ENCODE results near the gene PLCXD3. TPM values are rescaled to one million over a fixed set of nuclear protein-coding genes. Genes with fewer than 3 reads are reported as not detected.

The PLCXD3 gene
- total and polyA plus RNA-seq, 9 of the 15 experiments (the other 6 are each of a cell fraction or from before 2014, with no cell fraction given) = not detected

DNA sequence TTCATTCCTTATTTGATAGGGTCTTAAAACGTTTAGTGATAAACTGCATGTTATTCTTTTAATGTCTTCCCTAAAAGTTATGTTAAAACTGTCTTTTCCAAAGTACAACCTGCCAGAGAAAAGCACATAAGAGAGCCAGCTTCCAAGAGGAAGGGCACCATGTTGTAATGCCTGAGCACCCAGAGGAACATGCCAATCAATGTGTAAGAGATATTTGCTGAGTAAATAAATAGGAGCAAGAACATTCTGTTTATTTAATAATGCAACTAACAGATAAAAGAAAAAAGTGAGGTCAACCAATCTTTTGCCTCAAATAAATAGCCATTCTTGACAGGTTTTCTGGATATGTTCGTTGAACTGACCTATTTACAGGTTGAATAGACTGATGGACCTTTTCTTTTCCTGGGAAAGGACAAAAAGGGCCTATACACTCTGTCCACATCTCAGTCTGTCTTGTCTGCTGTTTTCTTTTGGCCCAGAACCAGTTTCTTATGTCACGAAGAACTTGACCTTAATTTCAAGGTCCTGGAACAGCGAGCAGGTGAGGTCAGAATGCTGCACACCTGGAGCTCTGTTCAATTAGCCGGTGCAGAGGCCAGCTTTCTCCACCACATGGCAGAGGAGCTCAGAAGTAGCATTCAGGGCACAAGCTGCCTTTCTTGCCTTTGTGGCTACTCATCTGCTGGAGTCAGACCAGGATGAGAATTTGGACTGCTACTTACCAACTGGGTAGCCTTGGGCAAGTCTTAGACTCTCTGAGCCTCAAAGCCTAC, 77.7 kb downstream of the PLCXD3 start (continued):
- TF ChIP-seq CEBPB (tag; IDR thresholded peaks at IDR 0.05) = no peak
- TF ChIP-seq, protein P1, sequence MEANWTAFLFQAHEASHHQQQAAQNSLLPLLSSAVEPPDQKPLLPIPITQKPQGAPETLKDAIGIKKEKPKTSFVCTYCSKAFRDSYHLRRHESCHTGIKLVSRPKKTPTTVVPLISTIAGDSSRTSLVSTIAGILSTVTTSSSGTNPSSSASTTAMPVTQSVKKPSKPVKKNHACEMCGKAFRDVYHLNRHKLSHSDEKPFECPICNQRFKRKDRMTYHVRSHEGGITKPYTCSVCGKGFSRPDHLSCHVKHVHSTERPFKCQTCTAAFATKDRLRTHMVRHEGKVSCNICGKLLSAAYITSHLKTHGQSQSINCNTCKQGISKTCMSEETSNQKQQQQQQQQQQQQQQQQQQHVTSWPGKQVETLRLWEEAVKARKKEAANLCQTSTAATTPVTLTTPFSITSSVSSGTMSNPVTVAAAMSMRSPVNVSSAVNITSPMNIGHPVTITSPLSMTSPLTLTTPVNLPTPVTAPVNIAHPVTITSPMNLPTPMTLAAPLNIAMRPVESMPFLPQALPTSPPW (CRISPR knock-in tag; IDR thresholded peaks at IDR 0.05) = no peak
- TF ChIP-seq DPF2 (IDR thresholded peaks at IDR 0.05) = no peak
- TF ChIP-seq ETV6 (IDR thresholded peaks at IDR 0.05; ENCODE audit: borderline replicate concordance in 1 of 2, low read depth in 2 of 2, low read length in 1 of 2) = no peak
- TF ChIP-seq ETV6 (CRISPR knock-in tag; IDR thresholded peaks at IDR 0.05; ENCODE audit: borderline replicate concordance) = no peak
- no peak for TF ChIP-seq EHMT2 (IDR thresholded peaks at IDR 0.05)
- TF ChIP-seq, protein P2, sequence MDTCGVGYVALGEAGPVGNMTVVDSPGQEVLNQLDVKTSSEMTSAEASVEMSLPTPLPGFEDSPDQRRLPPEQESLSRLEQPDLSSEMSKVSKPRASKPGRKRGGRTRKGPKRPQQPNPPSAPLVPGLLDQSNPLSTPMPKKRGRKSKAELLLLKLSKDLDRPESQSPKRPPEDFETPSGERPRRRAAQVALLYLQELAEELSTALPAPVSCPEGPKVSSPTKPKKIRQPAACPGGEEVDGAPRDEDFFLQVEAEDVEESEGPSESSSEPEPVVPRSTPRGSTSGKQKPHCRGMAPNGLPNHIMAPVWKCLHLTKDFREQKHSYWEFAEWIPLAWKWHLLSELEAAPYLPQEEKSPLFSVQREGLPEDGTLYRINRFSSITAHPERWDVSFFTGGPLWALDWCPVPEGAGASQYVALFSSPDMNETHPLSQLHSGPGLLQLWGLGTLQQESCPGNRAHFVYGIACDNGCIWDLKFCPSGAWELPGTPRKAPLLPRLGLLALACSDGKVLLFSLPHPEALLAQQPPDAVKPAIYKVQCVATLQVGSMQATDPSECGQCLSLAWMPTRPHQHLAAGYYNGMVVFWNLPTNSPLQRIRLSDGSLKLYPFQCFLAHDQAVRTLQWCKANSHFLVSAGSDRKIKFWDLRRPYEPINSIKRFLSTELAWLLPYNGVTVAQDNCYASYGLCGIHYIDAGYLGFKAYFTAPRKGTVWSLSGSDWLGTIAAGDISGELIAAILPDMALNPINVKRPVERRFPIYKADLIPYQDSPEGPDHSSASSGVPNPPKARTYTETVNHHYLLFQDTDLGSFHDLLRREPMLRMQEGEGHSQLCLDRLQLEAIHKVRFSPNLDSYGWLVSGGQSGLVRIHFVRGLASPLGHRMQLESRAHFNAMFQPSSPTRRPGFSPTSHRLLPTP (IDR thresholded peaks at IDR 0.05; ENCODE audit: borderline replicate concordance, extremely low read depth, insufficient read length) = no peak

All from K562 (cell line).